Esophagus (tissue), 2 donors: Measurements from ENCODE around the gene TBC1D20. TPM values are rescaled to one million over a fixed set of nuclear protein-coding genes. Genes with fewer than 3 reads are reported as not detected.
A peak's percentile ranks its signal among the peaks of the same experiment; 100 is the strongest.

Experiments
- H3K27ac ChIP-seq, 2 donors: one replicate each; pipeline ENCODE4 v1.5.1; 2013; ENCODE audit warnings: low read depth in 2 of 2, mild to moderate bottlenecking in 2 of 2, inconsistent platforms in 1 of 2, low read length in 1 of 2, moderate library complexity in 1 of 2
- H3K27me3 ChIP-seq, 2 donors: one replicate each; pipeline ENCODE4 v1.6.1; 2013; ENCODE audit warnings: low read length in 2 of 2, control low read depth in 1 of 2, mild to moderate bottlenecking in 1 of 2; ENCODE audit not compliant: insufficient read depth in 2 of 2, control insufficient read depth in 1 of 2
- H3K36me3 ChIP-seq, 2 donors: one replicate each; pipeline ENCODE4 v1.6.1; 2013; ENCODE audit warnings: low read length in 1 of 2; ENCODE audit not compliant: control insufficient read depth in 2 of 2, insufficient read depth in 2 of 2
- H3K4me1 ChIP-seq, 2 donors: one replicate each; pipeline ENCODE4 v1.6.1; 2013; ENCODE audit warnings: low read length in 1 of 2; ENCODE audit not compliant: control insufficient read depth in 2 of 2, insufficient read depth in 2 of 2
- H3K4me3 ChIP-seq, 2 donors: one replicate each; pipeline ENCODE4 v1.5.1; 2013; ENCODE audit warnings: low read length in 2 of 2, mild to moderate bottlenecking in 2 of 2, low read depth in 1 of 2, moderate library complexity in 1 of 2
- H3K9me3 ChIP-seq, 2 donors: one replicate each; pipeline ENCODE4 v1.6.1; 2013; ENCODE audit warnings: mild to moderate bottlenecking in 2 of 2, low read depth in 1 of 2, low read length in 1 of 2, moderate library complexity in 1 of 2; ENCODE audit not compliant: control insufficient read depth in 2 of 2, insufficient read depth in 1 of 2
- WGBS, 2 donors: extraction: QIAGEN DNeasy Blood & Tissue Kit; methylation state at CpG; one replicate each; pipeline ENCODE4 v1.1.7; 2013; 5-methylcytosine and 5-hydroxymethylcytosine counted together
- polyA plus RNA-seq, 2 donors: library from polyadenylated mRNA; stranded (reverse); fragments of 200-250 nt; gene quantifications; one replicate each; pipeline ENCODE4 v1.2.3, GENCODE V29; 2013
- donor health status: healthy with polysubstance abuse.
- donor health status: Bipolar disorder and iron deficiency.

The TBC1D20 gene
- polyA plus RNA-seq, 2 donors, result 15.6 to 18.1 TPM

GRCh38 chr20:496126-496696 lies 33.9 kb upstream of the TBC1D20 start:
- H3K27me3 ChIP-seq, result no peaks in the 10 kb centered on the region
- peak overlapping the region; percentile 3 to 49 for H3K27ac ChIP-seq
- no peak overlapping the region for H3K4me3 ChIP-seq
- H3K4me1 ChIP-seq, result no peaks in the 10 kb centered on the region
- H3K9me3 ChIP-seq, result no peaks in the 10 kb centered on the region
- WGBS, 2 donors, result 23 to 35% methylated on average over 2 of the region's 2 CpGs
- peaks cover 8 to 9% of the 10 kb centered on the region in 2 donors for H3K36me3 ChIP-seq

- Histone ChIP-seq H3K4me1 (no peaks in the 10 kb centered on the region), H3K27me3 (no peaks in the 10 kb centered on the region), H3K36me3 (peaks cover 11 to 13% of the 10 kb centered on the region in 2 donors), H3K9me3 (no peaks in the 10 kb centered on the region), H3K27ac (no peak overlapping the region), H3K4me3 (no peak overlapping the region)
- WGBS, 2 donors, result 89 to 93% methylated on average over 5 of the region's 5 CpGs
These were observed 29.8 kb upstream of the TBC1D20 start for GRCh38 chr20:492159-492558.

GRCh38 chr20:487655-488054 lies 25.3 kb upstream of the TBC1D20 start:
- 94 to 95% methylated on average over 4 of the region's 4 CpGs for WGBS, 2 donors
- no peaks in the 10 kb centered on the region for H3K4me1 ChIP-seq
- H3K27me3 ChIP-seq, result no peaks in the 10 kb centered on the region
- H3K36me3 ChIP-seq, result peaks cover 19 to 20% of the 10 kb centered on the region in 2 donors
- no peak overlapping the region for H3K27ac ChIP-seq
- no peak overlapping the region for H3K4me3 ChIP-seq
- no peaks in the 10 kb centered on the region for H3K9me3 ChIP-seq

- Histone ChIP-seq H3K4me3 (no peak overlapping the region), H3K27ac (no peak overlapping the region), H3K4me1 (no peaks in the 10 kb centered on the region), H3K36me3 (peaks cover 19 to 20% of the 10 kb centered on the region in 2 donors), H3K27me3 (no peaks in the 10 kb centered on the region), H3K9me3 (no peaks in the 10 kb centered on the region)
- WGBS, 2 donors, result 62 to 72% methylated on average over 9 of the region's 9 CpGs
These were observed 21.7 kb upstream of the TBC1D20 start for GRCh38 chr20:483815-484644.

- H3K36me3 ChIP-seq, result peaks cover 11 to 12% of the 10 kb centered on the region in 2 donors
- 56 to 83% methylated on average over 1 of the region's 1 CpG for WGBS, 2 donors
- H3K27ac ChIP-seq, result no peak overlapping the region
- no peaks in the 10 kb centered on the region for H3K27me3 ChIP-seq
- H3K4me3 ChIP-seq, result no peak overlapping the region
- H3K9me3 ChIP-seq, result no peaks in the 10 kb centered on the region
- H3K4me1 ChIP-seq, result no peaks in the 10 kb centered on the region
These were observed 18.8 kb upstream of the TBC1D20 start for GRCh38 chr20:481167-481566.

- WGBS, 2 donors, result 56 to 65% methylated on average over 3 of the region's 3 CpGs
These were observed 17.7 kb upstream of the TBC1D20 start for GRCh38 chr20:480044-480443.

GRCh38 chr20:479487-479886 lies 17.2 kb upstream of the TBC1D20 start:
- no peak overlapping the region for H3K27ac ChIP-seq
- no peaks in the 10 kb centered on the region for H3K27me3 ChIP-seq
- no peak overlapping the region for H3K4me3 ChIP-seq
- WGBS, 2 donors, result 65 to 73% methylated on average over 2 of the region's 2 CpGs
- H3K4me1 ChIP-seq, result no peaks in the 10 kb centered on the region
- H3K9me3 ChIP-seq, result no peaks in the 10 kb centered on the region
- peaks cover 9 to 11% of the 10 kb centered on the region in 2 donors for H3K36me3 ChIP-seq

More at GRCh38 chr20:480044-480443, 17.7 kb upstream of the TBC1D20 start:
- no peaks in the 10 kb centered on the region for H3K9me3 ChIP-seq
- no peak overlapping the region for H3K27ac ChIP-seq
- no peak overlapping the region for H3K4me3 ChIP-seq
- peaks cover 9 to 11% of the 10 kb centered on the region in 2 donors for H3K36me3 ChIP-seq
- no peaks in the 10 kb centered on the region for H3K4me1 ChIP-seq
- H3K27me3 ChIP-seq, result no peaks in the 10 kb centered on the region

GRCh38 chr20:478949-479429 lies 16.7 kb upstream of the TBC1D20 start:
- Histone ChIP-seq H3K27me3 (no peaks in the 10 kb centered on the region), H3K4me3 (no peak overlapping the region), H3K9me3 (no peaks in the 10 kb centered on the region), H3K27ac (no peak overlapping the region), H3K36me3 (peaks cover 6 to 11% of the 10 kb centered on the region in 2 donors), H3K4me1 (no peaks in the 10 kb centered on the region)
- 41 to 59% methylated on average over 3 of the region's 3 CpGs for WGBS, 2 donors

- Histone ChIP-seq H3K36me3 (peaks cover 6% of the 10 kb centered on the region in 2 donors), H3K4me1 (no peaks in the 10 kb centered on the region), H3K27me3 (no peaks in the 10 kb centered on the region), H3K4me3 (no peak overlapping the region), H3K9me3 (no peaks in the 10 kb centered on the region), H3K27ac (no peak overlapping the region)
- 85 to 86% methylated on average over 8 of the region's 8 CpGs for WGBS, 2 donors
These were observed 15.9 kb upstream of the TBC1D20 start for GRCh38 chr20:478010-478948.
